ENCODE results near the gene BST2. TPM values are rescaled to one million over a fixed set of nuclear protein-coding genes. Genes with fewer than 3 reads are reported as not detected.
A peak's percentile ranks its signal among the peaks of the same experiment; 100 is the strongest.

BST2 gene
- total and polyA plus RNA-seq, 2 of the 8 experiments (the other 6 are each of a cell fraction or from before 2014, with no cell fraction given) = 18.1 to 72.8 TPM

GRCh38 chr19:17389957-17390664 is 15.3 kb downstream of the BST2 start:
- POLR2A ChIA-PET (ENCODE audit: partially characterized antibody) = interaction anchor here (0.7 to 2.2 kb wide), 4 partner anchors 35 to 142 kb away, joined by 3 to 8 read pairs (median 4); no protein-coding TSS in a partner anchor
- Histone ChIP-seq H2BK5ac (ENCODE audit: low read depth, low read length) (no peak overlapping the region; the same call in 1 of the 2 replicates), H4K20me1 (replicated peaks in 1 of 2; ENCODE audit: control insufficient read depth in 1 of 2, insufficient read depth in 2 of 2, low read length in 2 of 2) (no peaks in the 10 kb centered on the region), H3K23me2 (ENCODE audit: low read depth, low read length) (peaks cover 11% of the 10 kb centered on the region), H3K4ac (replicated peaks; ENCODE audit: insufficient read length, low read depth, low read length) (no peak overlapping the region), H3K56ac (replicated peaks; ENCODE audit: insufficient read length, low read depth, low read length) (no peak overlapping the region), H4K91ac (replicated peaks; ENCODE audit: insufficient read length, low read length) (no peak overlapping the region), H2BK120ac (replicated peaks; ENCODE audit: low read depth, low read length) (peak overlapping the region; percentile 47), H4K5ac (ENCODE audit: insufficient read length, low read depth, low read length) (no peak overlapping the region), H3K79me2 (ENCODE audit: control insufficient read depth in 1 of 2, insufficient read depth in 2 of 2, low read length in 2 of 2) (no peaks in the 10 kb centered on the region), H3K4me2 (ENCODE audit: insufficient read depth in 1 of 2, low read depth in 2 of 2, low read length in 2 of 2) (peak overlapping the region; percentile 92 to 98), H2AK5ac (ENCODE audit: low read depth, low read length) (no peak overlapping the region), H3K4me3 (ENCODE audit: extremely low read depth in 1 of 4, insufficient read depth in 2 of 4, low read depth in 3 of 4, low read length in 4 of 4) (peak overlapping the region; percentile 58 to 75 (median 72)), H3K79me1 (ENCODE audit: low read depth, low read length) (no peaks in the 10 kb centered on the region), H2AFZ (ENCODE audit: low read length) (peak overlapping the region; percentile 63; the same call in 1 of the 2 replicates), H3K36me3 (ENCODE audit: control insufficient read depth in 2 of 4, insufficient read depth in 4 of 4, low read length in 3 of 4) (no peaks in the 10 kb centered on the region), H3K27me3 (replicated peaks in 1 of 4; ENCODE audit: control insufficient read depth in 3 of 4, extremely low read depth in 1 of 4, insufficient read depth in 3 of 4, low read length in 3 of 4) (peaks cover 0 to 5% (median 0%) of the 10 kb centered on the region in 4 experiments; a peak in 2 of 7 replicates), H3K27ac (ENCODE audit: low read depth, low read length) (no peak overlapping the region), H3K18ac (ENCODE audit: extremely low read depth, low read length) (peak overlapping the region; percentile 51; the same call in 1 of the 2 replicates), H3K9me3 (ENCODE audit: insufficient read depth in 2 of 2, low read depth in 1 of 2, low read length in 1 of 2) (no peaks in the 10 kb centered on the region), H3K9ac (replicated peaks in 1 of 4; ENCODE audit: extremely low read depth in 1 of 4, low read depth in 3 of 4, low read length in 3 of 4) (no peak overlapping the region), H3K14ac (ENCODE audit: insufficient read length) (no peak overlapping the region), H3K4me1 (replicated peaks in 1 of 4; ENCODE audit: control insufficient read depth in 3 of 4, insufficient read depth in 4 of 4, low read length in 3 of 4) (peaks cover 0 to 9% (median 4%) of the 10 kb centered on the region in 4 experiments; a peak in 5 of 7 replicates), H2BK15ac (ENCODE audit: low read length) (no peak overlapping the region), H3K23ac (ENCODE audit: insufficient read length) (no peak overlapping the region), H2BK12ac (ENCODE audit: low read depth, low read length) (no peak overlapping the region; the same call in 1 of the 2 replicates), H2BK20ac (ENCODE audit: low read length) (no peak overlapping the region), H4K8ac (ENCODE audit: extremely low read depth, insufficient read depth, low read length) (peak overlapping the region; percentile 16)
- WGBS, 2 experiments (ENCODE audit: extremely low coverage in 1 of 2, insufficient coverage in 1 of 2, insufficient read length in 1 of 2, insufficient replicate concordance in 2 of 2, low coverage in 1 of 2, low lambda C conversion rate in 2 of 2, missing lambda C conversion rate in 1 of 2) = 8% methylated on average over 37 of the region's 37 CpGs; no CpG with 5 or more reads in 1 of the 2 experiments
- TF ChIP-seq KDM1A (IDR thresholded peaks at IDR 0.05; ENCODE audit: borderline replicate concordance, low read length) (peak; percentile 92), RNF2 (IDR thresholded peaks at IDR 0.05; ENCODE audit: borderline replicate concordance, low read depth, low read length, missing control alignments, poor library complexity, severe bottlenecking) (no peak), HDAC2 (IDR thresholded peaks at IDR 0.05; ENCODE audit: borderline replicate concordance in 1 of 2, low read depth in 2 of 2, low read length in 2 of 2) (peak in 1 of 2 experiments; percentile 43; a peak in 1 of 4 replicates), CTCF (IDR thresholded peaks at IDR 0.05; ENCODE audit: control extremely low read depth in 1 of 3, insufficient read depth in 1 of 3, low read depth in 1 of 3, low read length in 3 of 3) (peak in 2 of 3 experiments; percentile 34 to 46; a peak in 2 of 4 replicates), SUZ12 (IDR thresholded peaks at IDR 0.05; ENCODE audit: low read length) (no peak), JUN (IDR thresholded peaks at IDR 0.05; ENCODE audit: low read depth, low read length) (no peak)
- no peak for FAIRE-seq
- DNase-seq (ENCODE audit: low read depth in 1 of 2, low spot score in 2 of 2) = no peak
- CTCF ChIA-PET (ENCODE audit: partially characterized antibody) = interaction anchor here (0.7 to 13.5 kb wide), 26 partner anchors 10 to 216 kb away, joined by 3 to 153 read pairs (median 4); partner anchors contain the start of gene MVB12A

All from H1 (cell line).